ENCODE data around the gene TNNT1.

DNA sequence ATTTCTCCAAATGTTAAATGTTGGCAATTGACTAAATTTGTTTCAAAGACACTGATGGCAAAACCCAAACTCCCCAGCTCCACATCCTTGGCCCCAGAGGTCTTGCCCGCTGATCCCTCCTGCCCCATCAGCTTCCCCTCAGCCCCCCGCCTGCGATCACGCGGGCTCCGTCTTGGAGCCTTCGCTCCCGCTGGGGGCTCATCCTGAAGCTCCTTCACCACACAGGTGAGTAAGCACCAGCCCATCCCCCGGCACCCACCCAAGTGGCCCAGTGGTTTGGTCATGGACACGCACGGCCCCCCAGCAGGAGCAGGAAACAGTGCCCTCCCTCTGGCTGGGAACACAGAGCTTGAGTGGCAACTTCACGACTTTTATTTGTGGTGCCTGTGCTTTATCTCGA is 58.4 kb downstream of the TNNT1 start:
- TF ChIP-seq, protein P1, sequence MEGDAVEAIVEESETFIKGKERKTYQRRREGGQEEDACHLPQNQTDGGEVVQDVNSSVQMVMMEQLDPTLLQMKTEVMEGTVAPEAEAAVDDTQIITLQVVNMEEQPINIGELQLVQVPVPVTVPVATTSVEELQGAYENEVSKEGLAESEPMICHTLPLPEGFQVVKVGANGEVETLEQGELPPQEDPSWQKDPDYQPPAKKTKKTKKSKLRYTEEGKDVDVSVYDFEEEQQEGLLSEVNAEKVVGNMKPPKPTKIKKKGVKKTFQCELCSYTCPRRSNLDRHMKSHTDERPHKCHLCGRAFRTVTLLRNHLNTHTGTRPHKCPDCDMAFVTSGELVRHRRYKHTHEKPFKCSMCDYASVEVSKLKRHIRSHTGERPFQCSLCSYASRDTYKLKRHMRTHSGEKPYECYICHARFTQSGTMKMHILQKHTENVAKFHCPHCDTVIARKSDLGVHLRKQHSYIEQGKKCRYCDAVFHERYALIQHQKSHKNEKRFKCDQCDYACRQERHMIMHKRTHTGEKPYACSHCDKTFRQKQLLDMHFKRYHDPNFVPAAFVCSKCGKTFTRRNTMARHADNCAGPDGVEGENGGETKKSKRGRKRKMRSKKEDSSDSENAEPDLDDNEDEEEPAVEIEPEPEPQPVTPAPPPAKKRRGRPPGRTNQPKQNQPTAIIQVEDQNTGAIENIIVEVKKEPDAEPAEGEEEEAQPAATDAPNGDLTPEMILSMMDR (IDR thresholded peaks at IDR 0.05): no peak
- TF ChIP-seq POLR2A (IDR thresholded peaks at IDR 0.05) (no peak), POLR2AphosphoS5 (IDR thresholded peaks at IDR 0.05) (no peak)

Measured in transverse colon (tissue), 4 donors.